M059J (cell line): ENCODE measurements around the gene BCS1L. TPM values are rescaled to one million over a fixed set of nuclear protein-coding genes. Genes with fewer than 3 reads are reported as not detected.

Source experiments
- DNase-seq: peaks from one replicate; pipeline ENCODE4 v3.0.0-alpha.2; 2012; ENCODE audit warnings: low read depth
- total RNA-seq: library from RNA; depleted of rRNA; stranded (reverse); fragments of >200 nt; shearing (Covaris generic); gene quantifications from 2 replicates; pipeline ENCODE4 v1.2.3, GENCODE V29; 2014; rRNA removed

Gene BCS1L
- total RNA-seq = 11.6 and 20.4 TPM in 2 replicates

DNA sequence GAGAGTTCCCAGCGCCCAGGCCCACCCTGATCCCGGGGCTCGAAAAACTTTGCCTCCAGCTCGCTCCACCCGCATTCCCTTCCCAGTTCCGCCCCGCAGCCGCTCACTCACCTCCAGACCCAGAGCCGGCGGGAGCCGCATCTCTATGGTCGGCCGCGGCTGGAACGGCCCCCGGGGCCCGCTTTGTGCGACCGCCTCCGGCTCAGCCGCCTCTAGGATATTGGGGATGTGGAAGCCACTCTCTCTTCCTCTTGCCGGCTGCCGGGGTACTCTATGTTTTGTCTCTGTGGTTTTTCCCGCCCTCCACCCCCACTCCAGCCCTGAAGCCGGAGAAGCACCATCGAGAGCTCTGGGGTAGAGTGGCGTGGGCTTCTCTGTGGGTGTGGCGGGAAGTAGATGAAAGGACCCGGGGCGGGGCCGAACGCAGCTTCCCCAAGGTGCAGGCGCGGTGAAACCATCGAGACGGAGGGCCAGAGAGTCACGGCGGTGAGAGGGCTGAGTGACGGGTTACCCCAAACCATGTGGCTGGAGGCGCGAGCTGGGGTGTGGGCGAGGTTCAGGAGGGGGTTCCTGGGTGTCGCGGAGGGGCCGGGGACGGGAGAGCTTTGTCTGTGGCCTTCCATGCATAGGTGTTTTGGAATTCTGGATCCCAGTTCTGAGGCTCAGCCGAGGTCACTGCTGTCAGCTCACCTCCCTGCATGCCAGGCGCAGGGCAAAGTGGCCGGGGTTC is at the start of gene BCS1L, which contains the start of gene ZNF142:
TSS of gene BCS1L (plus strand) at position 426 of the 730 bp plus-strand sequence. CDS start 1,305 bp downstream, outside the sequence.
TSS of gene ZNF142 (minus strand) at position 366 of the 730 bp plus-strand sequence. CDS start 3,194 bp downstream, outside the sequence.
- peak; percentile 91 for DNase-seq

DNA sequence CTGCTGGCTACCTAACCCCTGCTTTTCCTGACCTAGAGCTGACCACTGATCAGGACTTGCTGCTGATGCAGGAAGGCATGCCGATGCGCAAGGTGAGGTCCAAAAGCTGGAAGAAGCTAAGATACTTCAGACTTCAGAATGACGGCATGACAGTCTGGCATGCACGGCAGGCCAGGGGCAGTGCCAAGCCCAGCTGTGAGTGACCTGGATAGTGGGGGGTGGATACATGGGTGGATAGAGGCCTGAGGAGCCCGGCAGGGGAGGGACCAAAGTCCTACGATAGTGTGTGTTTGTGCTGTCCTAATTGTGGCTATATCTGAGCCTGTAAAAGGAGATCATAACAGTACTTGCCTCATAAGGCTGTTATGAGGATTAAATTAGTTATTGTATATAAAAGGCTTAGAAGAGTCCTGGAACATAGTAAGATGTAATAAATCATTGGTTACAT is 43.6 kb upstream of the BCS1L start:
- DNase-seq = no peak

DNA sequence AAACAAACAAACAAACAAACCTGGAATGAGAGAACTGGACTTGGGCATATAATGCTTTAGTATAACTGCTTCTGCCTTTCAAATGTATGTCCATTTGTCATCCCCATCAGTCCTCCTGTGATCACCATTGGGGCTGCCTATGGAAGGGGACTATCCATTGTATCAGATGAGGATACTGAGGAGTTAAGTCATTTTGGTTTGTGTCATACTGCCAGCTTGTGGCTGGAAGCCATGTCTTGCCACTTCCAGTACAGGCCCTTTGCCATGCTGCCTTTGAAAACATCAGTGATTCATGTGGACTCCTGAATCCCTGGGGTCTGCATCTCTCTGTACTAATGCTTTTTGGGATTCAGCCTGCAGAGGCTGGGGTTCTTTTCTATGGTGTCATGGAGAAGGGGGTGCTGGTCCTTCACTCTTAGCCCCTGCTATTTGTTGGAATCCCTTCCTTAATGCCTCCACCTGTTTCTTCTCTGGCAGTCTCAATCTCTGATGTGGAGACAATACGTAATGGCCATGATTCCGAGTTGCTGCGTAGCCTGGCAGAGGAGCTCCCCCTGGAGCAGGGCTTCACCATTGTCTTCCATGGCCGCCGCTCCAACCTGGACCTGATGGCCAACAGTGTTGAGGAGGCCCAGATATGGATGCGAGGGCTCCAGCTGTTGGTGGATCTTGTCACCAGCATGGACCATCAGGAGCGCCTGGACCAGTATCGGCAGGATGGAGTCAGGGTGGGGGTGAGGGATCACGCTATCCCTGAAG is 41.2 kb upstream of the BCS1L start:
- peak; percentile 41 for DNase-seq

DNA sequence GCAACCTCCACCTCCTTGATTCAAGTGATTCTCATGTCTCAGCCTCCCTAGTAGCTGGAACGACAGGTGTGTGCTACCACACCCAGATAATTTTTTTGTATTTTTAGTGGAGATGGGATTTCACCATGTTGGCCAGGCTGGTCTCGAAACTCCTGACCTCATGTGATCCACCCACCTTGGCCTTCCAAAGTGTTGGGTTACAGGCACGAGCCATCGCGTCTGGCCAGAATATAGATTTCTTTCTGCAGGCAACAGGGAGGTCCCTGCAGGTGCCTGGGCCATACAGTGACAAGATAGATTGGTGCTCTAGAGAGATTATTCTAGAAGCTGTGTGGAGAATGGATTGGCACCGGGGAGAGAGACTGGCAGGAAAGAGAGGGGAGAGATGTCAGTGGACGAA is 38.5 kb upstream of the BCS1L start:
- no peak for DNase-seq

GRCh38 chr2:218622606-218623365 is 36.7 kb upstream of the BCS1L start:
- DNase-seq = no peak

DNA sequence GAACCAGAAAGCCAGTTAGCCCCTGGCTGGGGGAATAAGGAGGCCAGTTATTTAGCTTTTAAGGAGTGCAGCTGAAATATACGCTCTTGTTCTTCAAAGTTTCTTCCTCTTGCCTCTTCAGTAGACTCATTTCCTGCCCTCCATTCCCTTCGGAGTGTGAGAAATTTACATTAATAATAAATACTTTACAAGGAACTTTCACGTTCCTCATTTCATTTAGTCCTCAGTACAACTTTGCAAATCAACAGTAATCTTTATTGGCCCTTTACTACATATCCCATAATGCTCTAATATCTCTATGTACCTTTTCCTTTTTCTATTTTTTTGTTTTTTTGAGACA is 36.1 kb upstream of the BCS1L start:
- DNase-seq = no peak

GRCh38 chr2:218626369-218626768 is 33.1 kb upstream of the BCS1L start:
- DNase-seq = no peak

DNA sequence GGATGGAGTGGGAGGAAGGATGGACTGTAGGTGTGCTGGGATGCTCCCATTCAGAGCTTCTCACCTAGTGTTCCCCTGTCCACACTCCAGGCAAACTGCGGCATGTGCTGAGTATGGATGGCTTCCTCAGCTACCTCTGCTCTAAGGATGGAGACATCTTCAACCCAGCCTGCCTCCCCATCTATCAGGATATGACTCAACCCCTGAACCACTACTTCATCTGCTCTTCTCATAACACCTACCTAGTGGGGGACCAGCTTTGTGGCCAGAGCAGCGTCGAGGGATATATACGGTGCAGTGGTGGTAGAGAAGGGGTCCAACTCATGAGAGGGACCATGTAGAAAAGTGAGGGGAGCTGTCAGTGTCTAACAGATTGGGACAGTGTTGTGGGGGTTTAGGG is 31.5 kb upstream of the BCS1L start:
- DNase-seq = no peak

DNA sequence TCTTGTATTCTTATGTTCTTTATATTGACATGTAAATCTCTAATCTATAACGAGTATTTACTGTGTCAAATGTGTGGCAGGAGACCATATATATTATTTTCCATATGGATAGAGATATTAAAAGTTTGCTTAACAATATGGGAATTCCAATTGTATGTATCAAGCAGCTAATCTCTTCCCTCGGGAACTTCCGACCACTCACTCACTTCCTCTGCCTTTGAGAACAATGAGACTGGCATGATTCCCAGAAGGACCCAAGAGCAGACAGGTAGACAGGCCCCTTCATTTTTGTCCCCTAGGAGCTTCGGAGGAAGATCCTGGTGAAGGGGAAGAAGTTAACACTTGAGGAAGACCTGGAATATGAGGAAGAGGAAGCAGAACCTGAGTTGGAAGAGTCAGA is 27.6 kb upstream of the BCS1L start:
- DNase-seq = peak; percentile 53

DNA sequence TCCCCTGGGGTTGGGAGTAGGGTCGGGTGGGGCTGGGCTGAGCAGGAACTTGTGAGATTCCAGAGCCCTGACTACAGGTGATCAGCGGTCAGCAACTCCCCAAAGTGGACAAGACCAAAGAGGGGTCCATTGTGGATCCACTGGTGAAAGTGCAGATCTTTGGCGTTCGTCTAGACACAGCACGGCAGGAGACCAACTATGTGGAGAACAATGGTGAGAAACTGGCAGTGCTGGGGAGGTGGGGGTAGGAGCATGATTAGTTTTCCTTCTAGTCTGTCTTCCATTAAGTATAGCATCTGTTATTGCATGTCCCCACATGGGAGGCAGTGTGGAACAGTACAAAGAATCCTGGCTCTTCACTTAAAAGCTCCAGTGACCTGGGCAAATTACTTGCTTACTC is 23.8 kb upstream of the BCS1L start:
- no peak for DNase-seq

DNA sequence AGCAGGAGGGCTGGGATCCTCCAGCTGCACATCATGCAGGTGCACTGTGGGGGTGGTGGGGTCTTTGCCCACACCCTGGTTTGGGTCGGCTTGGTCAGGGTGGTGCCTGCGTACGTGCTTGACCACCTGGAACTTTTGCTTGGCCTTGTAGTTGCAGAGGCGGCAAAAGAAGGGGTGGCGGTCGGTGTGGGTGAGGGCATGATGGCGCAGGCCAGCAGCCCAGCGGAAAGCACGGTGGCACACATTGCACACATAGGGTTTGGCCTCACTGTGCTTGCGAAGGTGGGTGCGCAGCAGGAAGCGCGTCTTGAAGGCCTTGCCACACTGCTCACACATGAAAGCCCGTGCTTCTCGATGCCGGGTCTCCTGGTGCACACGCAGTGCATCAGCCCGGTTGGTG is 21.1 kb upstream of the BCS1L start:
- DNase-seq = no peak

GRCh38 chr2:218642121-218642656 is 17.3 kb upstream of the BCS1L start:
- no peak for DNase-seq

DNA sequence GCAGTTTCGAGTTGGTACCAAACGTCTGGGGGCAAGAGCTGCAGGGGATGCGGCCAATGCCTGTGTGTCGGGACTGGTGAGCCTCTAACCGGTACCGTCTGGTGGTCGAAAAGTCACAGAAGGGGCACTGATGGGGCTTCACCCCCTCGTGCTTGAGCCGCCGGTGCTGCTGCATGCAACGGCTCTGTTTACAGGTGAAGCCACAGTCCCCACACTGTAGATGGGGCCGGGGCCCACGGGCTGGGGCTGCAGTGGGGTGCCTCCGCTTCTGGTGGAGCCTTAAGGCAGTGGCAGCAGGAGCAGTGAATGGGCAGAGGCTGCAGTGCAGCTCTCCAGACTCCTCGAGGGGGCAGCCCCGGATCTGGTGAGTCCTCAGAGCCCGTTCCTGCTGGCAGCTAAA is 16.7 kb upstream of the BCS1L start:
- no peak for DNase-seq

DNA sequence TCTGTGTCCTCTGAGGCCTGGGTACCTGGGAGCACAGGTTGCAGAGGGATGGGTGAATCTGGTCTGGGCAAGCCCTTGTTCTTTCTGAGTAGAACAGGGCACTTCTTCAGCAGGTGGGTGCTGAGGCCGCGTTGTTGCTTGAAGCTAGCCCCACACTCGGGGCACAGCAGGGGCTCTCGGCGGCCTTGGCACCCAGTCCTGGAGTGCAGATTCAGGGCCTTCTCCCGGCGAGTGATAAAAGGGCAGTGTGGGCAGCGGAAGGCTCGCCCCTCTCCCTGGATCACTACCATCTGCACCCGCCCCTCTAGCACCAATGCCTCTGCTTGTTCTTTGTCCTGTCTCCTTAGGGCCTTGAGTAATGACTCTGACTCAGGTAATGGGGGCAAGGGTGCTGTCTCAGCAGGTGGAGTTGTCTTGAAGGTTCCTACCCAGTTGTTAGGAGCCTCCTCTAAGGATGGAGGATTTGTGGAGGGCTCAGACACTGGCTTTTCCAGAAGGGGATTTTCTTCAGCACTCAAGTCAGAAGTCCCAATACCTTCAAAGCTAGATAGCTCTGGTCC is 15.7 kb upstream of the BCS1L start:
- DNase-seq = no peak

DNA sequence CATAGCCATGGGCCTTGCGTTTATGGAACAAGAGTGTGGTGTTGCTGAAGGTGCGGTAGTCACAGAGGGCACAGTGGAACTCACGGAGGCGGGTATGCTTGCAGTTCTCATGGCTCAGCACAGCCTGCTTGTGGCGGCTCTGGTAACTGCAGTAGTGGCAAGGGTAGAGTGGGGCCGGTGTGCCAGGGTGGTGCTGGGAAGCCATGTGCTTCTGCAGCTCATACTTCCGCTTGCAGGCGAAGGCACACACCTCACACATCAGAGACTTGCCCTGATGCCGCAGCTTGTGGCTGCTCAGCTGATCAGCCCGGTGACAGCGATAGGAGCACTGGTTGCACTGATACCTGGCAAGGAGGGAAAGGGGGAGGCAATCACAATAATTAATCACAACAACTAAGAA is 14.8 kb upstream of the BCS1L start:
- DNase-seq = no peak

GRCh38 chr2:218645126-218645525 is 14.4 kb upstream of the BCS1L start:
- DNase-seq = peak; percentile 15

GRCh38 chr2:218648088-218648786 is 11.2 kb upstream of the BCS1L start:
- peak; percentile 57 for DNase-seq

- DNase-seq = no peak
Measured at GRCh38 chr2:218648787-218649100, 10.7 kb upstream of the BCS1L start.

DNA sequence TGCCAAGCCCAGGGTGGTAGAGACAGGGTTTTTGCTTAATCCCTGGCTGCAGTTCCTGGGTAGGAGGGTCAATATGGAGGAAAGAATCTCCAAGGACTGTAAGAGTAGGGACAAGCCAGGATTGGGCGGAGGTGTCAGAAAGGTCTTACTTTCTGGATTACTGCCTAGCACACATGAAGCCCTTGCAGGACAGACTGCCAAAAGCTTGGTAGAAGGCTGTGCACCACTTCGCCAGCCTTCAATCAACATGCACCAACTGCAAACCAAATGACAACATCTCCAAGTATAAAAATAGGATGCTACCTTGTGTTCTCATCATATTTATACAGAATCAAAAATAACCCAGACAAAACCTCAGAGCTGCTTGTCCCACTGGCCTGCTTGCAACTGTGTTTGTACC is 3.7 kb upstream of the BCS1L start:
- no peak for DNase-seq

- DNase-seq = peak; percentile 60
Measured at GRCh38 chr2:218658671-218659257, 719 bp upstream of the BCS1L start.

GRCh38 chr2:218659988-218660358 is 490 bp downstream of the BCS1L start:
- DNase-seq = no peak
